GM12873 (cell line): Measurements from ENCODE around the gene METTL25.

Experiments used
- TF ChIP-seq, protein P1 (sequence below): IDR thresholded peaks from 2 replicates; pipeline ENCODE4 v1.5.1; 2012; ENCODE audit warnings: low read depth, mild to moderate bottlenecking, moderate library complexity, low read length, control low read depth; ENCODE audit not compliant: insufficient read depth; ENCODE audit errors: missing control alignments

Gene METTL25

DNA sequence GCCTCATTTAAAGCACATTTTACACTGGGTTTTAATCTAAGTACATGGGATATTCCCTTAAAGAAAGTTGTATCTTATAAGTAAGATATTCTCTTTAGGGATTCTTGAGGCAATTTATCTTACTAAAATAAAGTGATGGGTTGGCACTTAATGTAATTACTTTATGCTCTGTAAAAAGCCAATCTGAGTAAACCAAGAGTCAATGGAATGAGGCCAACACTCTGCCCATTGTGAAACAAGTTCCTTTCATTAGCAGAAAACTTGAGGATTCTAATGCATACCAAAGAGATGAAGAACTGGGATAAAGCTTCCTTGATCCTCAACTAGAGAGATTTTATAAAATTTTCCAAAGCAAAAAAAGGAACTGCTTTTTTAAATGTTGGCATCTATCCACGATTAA is 121.2 kb downstream of the METTL25 start:
- TF ChIP-seq, protein P1, sequence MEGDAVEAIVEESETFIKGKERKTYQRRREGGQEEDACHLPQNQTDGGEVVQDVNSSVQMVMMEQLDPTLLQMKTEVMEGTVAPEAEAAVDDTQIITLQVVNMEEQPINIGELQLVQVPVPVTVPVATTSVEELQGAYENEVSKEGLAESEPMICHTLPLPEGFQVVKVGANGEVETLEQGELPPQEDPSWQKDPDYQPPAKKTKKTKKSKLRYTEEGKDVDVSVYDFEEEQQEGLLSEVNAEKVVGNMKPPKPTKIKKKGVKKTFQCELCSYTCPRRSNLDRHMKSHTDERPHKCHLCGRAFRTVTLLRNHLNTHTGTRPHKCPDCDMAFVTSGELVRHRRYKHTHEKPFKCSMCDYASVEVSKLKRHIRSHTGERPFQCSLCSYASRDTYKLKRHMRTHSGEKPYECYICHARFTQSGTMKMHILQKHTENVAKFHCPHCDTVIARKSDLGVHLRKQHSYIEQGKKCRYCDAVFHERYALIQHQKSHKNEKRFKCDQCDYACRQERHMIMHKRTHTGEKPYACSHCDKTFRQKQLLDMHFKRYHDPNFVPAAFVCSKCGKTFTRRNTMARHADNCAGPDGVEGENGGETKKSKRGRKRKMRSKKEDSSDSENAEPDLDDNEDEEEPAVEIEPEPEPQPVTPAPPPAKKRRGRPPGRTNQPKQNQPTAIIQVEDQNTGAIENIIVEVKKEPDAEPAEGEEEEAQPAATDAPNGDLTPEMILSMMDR, result no peak

DNA sequence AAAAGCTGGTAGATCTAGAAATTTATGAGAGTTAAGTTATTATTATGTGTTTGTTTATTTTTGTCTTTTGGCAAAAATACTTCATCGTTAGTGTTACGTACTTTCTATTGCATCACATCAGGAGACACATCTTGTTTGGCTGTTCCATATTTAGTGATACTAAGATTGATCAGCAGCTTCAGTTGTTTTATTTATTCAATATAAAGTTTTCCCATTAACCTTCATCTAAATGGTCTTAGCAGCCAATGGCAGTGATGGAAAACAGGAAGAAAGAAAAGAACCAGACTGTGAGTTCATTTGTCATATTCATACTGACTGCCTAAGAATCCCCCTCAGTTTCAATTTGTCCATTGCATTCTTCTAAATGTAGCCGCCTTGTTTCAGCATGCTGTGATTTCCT is 122.3 kb downstream of the METTL25 start:
- TF ChIP-seq, protein P1, result no peak

- TF ChIP-seq, protein P1, result no peak
Observed at GRCh38 chr12:82481954-82482353, 123.6 kb downstream of the METTL25 start.

DNA sequence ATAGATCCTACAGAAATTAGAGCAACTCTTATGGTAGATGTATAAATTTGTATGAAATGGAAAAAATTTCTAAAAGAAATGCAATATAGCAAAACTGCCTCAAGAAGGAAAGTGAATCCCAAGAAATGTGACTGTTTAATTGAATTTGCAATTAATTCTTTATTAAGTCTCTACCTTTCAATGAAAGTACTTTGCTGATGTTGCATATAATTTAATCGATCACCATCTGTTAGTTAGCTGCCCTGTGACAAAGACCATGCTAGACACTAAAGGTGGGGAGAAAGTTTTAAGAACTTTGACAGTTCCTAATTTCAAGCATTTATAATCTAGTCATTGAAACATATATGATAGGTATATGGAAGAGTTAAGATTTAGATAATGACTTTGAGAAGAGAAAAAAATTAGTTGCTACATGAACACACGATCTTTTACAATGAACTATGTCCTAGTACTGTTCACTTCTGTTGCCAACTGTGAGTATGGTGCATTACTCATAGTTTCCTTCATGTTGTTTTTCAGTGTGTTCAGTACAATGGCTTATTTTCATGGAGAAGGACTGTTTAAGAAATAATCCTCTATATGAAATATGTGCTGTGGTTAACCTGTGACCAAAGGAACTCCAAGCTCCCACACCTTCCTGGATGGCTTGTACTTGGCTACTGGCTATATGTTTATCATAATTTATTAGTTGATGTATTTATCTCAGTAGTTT is 128.4 kb downstream of the METTL25 start:
- TF ChIP-seq, protein P1, result no peak

DNA sequence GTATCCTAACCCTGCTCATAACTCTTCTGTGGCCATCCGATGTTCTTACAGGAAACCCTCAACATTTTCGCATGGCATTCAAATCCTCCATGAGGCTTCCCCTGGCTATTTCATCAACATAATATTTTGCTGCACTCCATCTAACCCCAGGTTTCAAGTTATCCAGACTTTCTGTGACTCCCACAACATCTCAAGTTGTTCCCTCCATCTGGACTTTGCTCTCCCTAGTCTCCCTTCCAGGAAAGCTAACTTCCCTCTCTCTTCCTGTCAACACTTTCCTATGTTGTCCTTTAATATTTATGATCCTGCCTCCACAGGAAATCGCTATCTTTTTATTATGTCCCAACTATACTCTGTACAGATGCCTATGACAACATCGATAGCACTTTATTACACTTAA is 146.1 kb downstream of the METTL25 start:
- TF ChIP-seq, protein P1, result no peak

DNA sequence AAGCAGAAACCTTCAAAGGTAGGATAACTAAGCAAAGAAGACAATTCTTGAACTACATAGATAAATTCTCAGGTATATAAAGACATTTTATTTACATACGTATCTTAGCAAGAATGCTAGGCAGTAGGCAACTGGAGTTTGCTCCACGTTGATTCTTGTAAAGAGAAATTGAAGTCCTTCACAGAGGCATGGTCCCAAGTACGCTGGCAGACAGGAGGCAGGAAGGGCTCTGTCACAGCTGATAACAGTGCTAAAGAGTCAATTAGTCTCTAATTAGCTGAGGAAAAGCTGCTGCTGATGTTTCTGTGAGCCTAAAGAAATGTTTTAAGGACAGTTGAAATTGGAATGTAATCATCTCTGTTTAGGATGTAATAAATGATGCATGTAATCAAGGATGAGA is 146.8 kb downstream of the METTL25 start:
- TF ChIP-seq, protein P1, result no peak

- TF ChIP-seq, protein P1, result no peak
Observed at GRCh38 chr12:82507686-82508085, 149.4 kb downstream of the METTL25 start.
